Colonic mucosa (tissue), 4 donors: ENCODE data around the gene FGF3. TPM values are rescaled to one million over a fixed set of nuclear protein-coding genes. Genes with fewer than 3 reads are reported as not detected.

ENCODE experiments used
- DNase-seq: peaks from one replicate; pipeline ENCODE4 v3.0.0-alpha.2; 2020
- H3K27ac ChIP-seq: fragments of 200-600 bp; one replicate; pipeline ENCODE4 v1.8.0; 2021
- H3K27me3 ChIP-seq: fragments of 200-600 bp; one replicate; pipeline ENCODE4 v1.8.0; 2021
- H3K36me3 ChIP-seq: fragments of 200-600 bp; one replicate; pipeline ENCODE4 v1.8.0; 2021
- H3K4me1 ChIP-seq: fragments of 200-600 bp; one replicate; pipeline ENCODE4 v1.8.0; 2021; ENCODE audit warnings: mild to moderate bottlenecking
- H3K4me3 ChIP-seq: fragments of 200-600 bp; one replicate; pipeline ENCODE4 v1.8.0; 2021
- H3K9ac ChIP-seq, 2 donors: one replicate each; pipeline ENCODE4 v1.7.0; 2013; ENCODE audit warnings: control low read depth in 2 of 2, low read depth in 2 of 2, low read length in 2 of 2
- H3K9me3 ChIP-seq: fragments of 200-600 bp; one replicate; pipeline ENCODE4 v1.8.0; 2021
- CTCF ChIP-seq: fragments of 200-600 bp; IDR thresholded peaks from one replicate; pipeline ENCODE4 v1.8.0; 2022; ENCODE audit warnings: antibody characterized with exemption, mild to moderate bottlenecking
- intact Hi-C: fragments of 100-400 bp; cut with DNase I; formaldehyde crosslinking; loops from one replicate; pipeline ENCODE4 v1.14.1; 2022
- total RNA-seq, 2 donors: library from RNA; stranded (reverse); fragmentation: NEBNext Ultra II Directional in 1 of 2; extraction: Animal tissue kit (Norgen Biotek cat#: 25700) in 1 of 2; gene quantifications; one replicate each; pipeline ENCODE4 v1.2.1, GENCODE V29; 2021
- donor health status: healthy.
- donor health status: DM: no; HTN: no; CAD: no.
- donor health status: DM: no; HTN: no; CAD: no.

Gene FGF3
- total RNA-seq, 2 donors from 2014 or later: not detected

GRCh38 chr11:69815973-69816372 lies 3.2 kb downstream of the FGF3 start:
- intact Hi-C loops: no loop called here
- Histone ChIP-seq H3K27me3 (peaks cover 52% of the 10 kb centered on the region), H3K9ac (no peak overlapping the region), H3K27ac (no peak overlapping the region), H3K9me3 (no peaks in the 10 kb centered on the region), H3K4me1 (no peaks in the 10 kb centered on the region), H3K36me3 (no peaks in the 10 kb centered on the region), H3K4me3 (no peak overlapping the region)
- no peak for DNase-seq
- no peak for TF ChIP-seq CTCF

GRCh38 chr11:69814902-69815301 lies 4.3 kb downstream of the FGF3 start:
- TF ChIP-seq CTCF: no peak
- H3K36me3 ChIP-seq: no peaks in the 10 kb centered on the region
- no peaks in the 10 kb centered on the region for H3K4me1 ChIP-seq
- H3K4me3 ChIP-seq: no peak overlapping the region
- no peaks in the 10 kb centered on the region for H3K9me3 ChIP-seq
- no peak for DNase-seq
- H3K9ac ChIP-seq: no peak overlapping the region
- H3K27me3 ChIP-seq: peaks cover 42% of the 10 kb centered on the region
- H3K27ac ChIP-seq: no peak overlapping the region
- intact Hi-C loops: no loop called here

GRCh38 chr11:69814411-69814810 lies 4.8 kb downstream of the FGF3 start:
- intact Hi-C loops: no loop called here
- Histone ChIP-seq H3K4me1 (no peaks in the 10 kb centered on the region), H3K9me3 (no peaks in the 10 kb centered on the region), H3K27me3 (peaks cover 37% of the 10 kb centered on the region), H3K36me3 (no peaks in the 10 kb centered on the region), H3K9ac (no peak overlapping the region), H3K27ac (no peak overlapping the region), H3K4me3 (no peak overlapping the region)
- no peak for DNase-seq
- no peak for TF ChIP-seq CTCF

GRCh38 chr11:69813839-69814238 lies 5.4 kb downstream of the FGF3 start:
- H3K27me3 ChIP-seq: peaks cover 32% of the 10 kb centered on the region

GRCh38 chr11:69812946-69813345 lies 6.3 kb downstream of the FGF3 start:
- H3K4me3 ChIP-seq: no peak overlapping the region
- intact Hi-C loops: no loop called here
- no peaks in the 10 kb centered on the region for H3K36me3 ChIP-seq
- no peak for DNase-seq
- H3K9ac ChIP-seq: no peak overlapping the region
- no peaks in the 10 kb centered on the region for H3K4me1 ChIP-seq
- peaks cover 23% of the 10 kb centered on the region for H3K27me3 ChIP-seq
- no peak for TF ChIP-seq CTCF
- H3K9me3 ChIP-seq: no peaks in the 10 kb centered on the region
- H3K27ac ChIP-seq: no peak overlapping the region

More at GRCh38 chr11:69813839-69814238, 5.4 kb downstream of the FGF3 start:
- H3K4me1 ChIP-seq: no peaks in the 10 kb centered on the region
- H3K9ac ChIP-seq: no peak overlapping the region
- no peak for TF ChIP-seq CTCF
- no peaks in the 10 kb centered on the region for H3K36me3 ChIP-seq
- no peak overlapping the region for H3K27ac ChIP-seq
- H3K9me3 ChIP-seq: no peaks in the 10 kb centered on the region
- no peak for DNase-seq
- intact Hi-C loops: no loop called here
- H3K4me3 ChIP-seq: no peak overlapping the region

- no peak for TF ChIP-seq CTCF
- no peak for DNase-seq
- H3K4me3 ChIP-seq: no peak overlapping the region
- H3K9ac ChIP-seq: no peak overlapping the region
- intact Hi-C loops: no loop called here
- H3K27me3 ChIP-seq: peaks cover 16% of the 10 kb centered on the region
- H3K9me3 ChIP-seq: no peaks in the 10 kb centered on the region
- no peaks in the 10 kb centered on the region for H3K4me1 ChIP-seq
- no peak overlapping the region for H3K27ac ChIP-seq
- no peaks in the 10 kb centered on the region for H3K36me3 ChIP-seq
These were observed 7.0 kb downstream of the FGF3 start for GRCh38 chr11:69812256-69812655.
